Measurements from ENCODE around the gene C1orf226. TPM values are rescaled to one million over a fixed set of nuclear protein-coding genes. Genes with fewer than 3 reads are reported as not detected.
"Not testable (repeated sequence)": the region's sequence is repeated elsewhere in the genome, so short reads cannot be mapped to it uniquely, and the experiment has no call there.

Gene C1orf226
- polyA plus RNA-seq, 6 donors from 2014 or later = not detected

DNA sequence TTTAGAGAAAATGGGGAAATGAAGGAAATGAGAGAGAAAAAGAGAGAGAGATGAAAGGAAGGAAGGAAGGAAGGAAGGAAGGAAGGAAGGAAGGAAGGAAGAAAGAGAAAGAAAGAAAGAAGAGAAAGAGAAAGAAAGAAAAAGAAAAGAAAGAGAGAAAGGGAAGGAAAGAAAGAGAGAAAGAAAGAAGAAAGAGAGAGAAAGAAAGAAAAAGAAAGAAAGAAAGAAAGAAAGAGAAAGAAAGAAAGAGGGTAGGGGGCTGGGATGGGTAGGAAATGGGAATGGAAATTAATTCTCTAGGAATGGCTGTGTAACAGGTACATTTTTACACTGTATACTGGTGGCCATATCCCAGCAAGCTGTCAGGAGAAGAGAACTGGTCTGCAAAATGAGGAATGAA is 34.7 kb downstream of the C1orf226 start:
- DNase-seq (no peak), ATAC-seq (ENCODE audit: low read depth in 2 of 2) (no peak)
- no peaks in the 10 kb centered on the region for H3K4me1 Mint-ChIP-seq
- H3K36me3 Mint-ChIP-seq = no peaks in the 10 kb centered on the region
- H3K9me3 Mint-ChIP-seq = no peaks in the 10 kb centered on the region
- no peak overlapping the region for H3K27ac Mint-ChIP-seq
- H3K4me3 Mint-ChIP-seq = no peak overlapping the region
- peaks cover 19 to 31% (median 23%) of the 10 kb centered on the region in 3 donors for H3K27me3 Mint-ChIP-seq

DNA sequence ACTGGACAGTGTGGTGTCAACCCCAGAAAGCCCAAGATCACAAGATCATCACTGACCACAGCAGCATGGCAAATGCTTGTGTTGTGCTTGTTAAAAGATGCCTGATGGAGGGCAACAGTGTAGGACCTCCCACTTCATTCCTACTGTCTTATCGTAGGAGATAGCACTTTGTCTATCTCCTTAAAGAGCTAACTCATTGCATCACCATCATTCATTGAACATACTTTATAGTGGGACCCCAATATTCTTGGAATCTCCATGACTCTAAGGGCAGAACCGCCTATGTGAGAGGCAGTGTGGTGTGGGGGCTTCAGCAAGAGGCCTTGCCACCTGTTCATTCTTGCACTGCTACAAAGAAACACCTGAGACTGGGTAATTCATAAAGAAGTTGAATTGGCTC is 35.4 kb downstream of the C1orf226 start:
- H3K4me3 Mint-ChIP-seq = no peak overlapping the region
- ATAC-seq (ENCODE audit: low read depth in 2 of 2) = no peak
- no peaks in the 10 kb centered on the region for H3K36me3 Mint-ChIP-seq
- peaks cover 13 to 24% (median 16%) of the 10 kb centered on the region in 3 donors for H3K27me3 Mint-ChIP-seq
- no peaks in the 10 kb centered on the region for H3K9me3 Mint-ChIP-seq
- H3K27ac Mint-ChIP-seq = no peak overlapping the region
- H3K4me1 Mint-ChIP-seq = peaks cover 0 to 6% (median under 1%) of the 10 kb centered on the region in 3 donors
- DNase-seq = no peak

DNA sequence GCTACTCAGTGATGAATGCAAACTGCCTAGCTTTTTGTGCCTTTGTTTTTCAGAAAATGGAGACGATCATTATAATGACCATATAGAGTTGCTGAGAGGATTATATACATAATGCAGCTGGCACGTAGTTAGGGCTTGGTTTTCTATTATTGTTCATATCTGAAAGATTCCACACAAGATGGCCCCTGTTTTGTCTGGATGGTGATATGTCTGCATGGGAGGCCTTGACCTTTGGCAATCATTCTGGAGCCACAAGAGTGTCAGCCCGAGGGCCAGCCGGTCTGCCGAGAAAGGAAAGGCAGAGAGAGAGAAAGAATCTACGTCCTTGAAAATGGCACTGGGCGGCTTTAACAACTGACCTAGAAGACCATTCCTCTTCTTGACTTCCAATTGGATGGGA is 36.1 kb downstream of the C1orf226 start:
- no peak for DNase-seq
- Mint-ChIP-seq H3K9me3 (no peaks in the 10 kb centered on the region), H3K4me1 (peaks cover 0 to 9% (median 2%) of the 10 kb centered on the region in 3 donors), H3K27me3 (peaks cover 11 to 17% (median 12%) of the 10 kb centered on the region in 3 donors), H3K36me3 (no peaks in the 10 kb centered on the region), H3K4me3 (no peak overlapping the region), H3K27ac (no peak overlapping the region)
- no peak for ATAC-seq (ENCODE audit: low read depth in 2 of 2)

DNA sequence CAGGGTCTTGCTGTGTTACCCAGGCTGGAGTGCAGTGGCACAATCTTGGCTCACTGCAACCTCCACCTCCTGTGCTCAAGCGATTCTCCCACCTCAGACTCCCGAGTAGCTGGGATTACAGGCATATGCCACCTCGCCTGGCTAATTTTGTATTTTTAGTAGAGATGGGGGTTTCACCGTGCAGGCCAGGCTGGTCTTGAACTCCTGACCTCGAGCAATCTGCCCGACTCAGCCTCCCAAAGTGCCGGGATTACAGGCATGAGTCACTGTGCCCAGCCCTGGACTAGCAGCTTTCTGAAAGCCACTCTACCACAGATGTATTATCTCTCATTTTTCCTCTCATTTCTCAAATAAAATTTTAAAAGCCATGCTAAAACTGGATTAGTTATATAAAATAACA is 37.1 kb downstream of the C1orf226 start:
- Mint-ChIP-seq H3K27ac (peak overlapping the region in 1 of 6 donors; percentile 48), H3K4me1 (peaks cover under 1 to 18% (median 8%) of the 10 kb centered on the region in 3 donors), H3K27me3 (peaks cover 9 to 17% (median 13%) of the 10 kb centered on the region in 3 donors)
- not testable (repeated sequence) for H3K9me3 Mint-ChIP-seq; H3K36me3 Mint-ChIP-seq; DNase-seq; H3K4me3 Mint-ChIP-seq; ATAC-seq (ENCODE audit: low read depth in 2 of 2)

DNA sequence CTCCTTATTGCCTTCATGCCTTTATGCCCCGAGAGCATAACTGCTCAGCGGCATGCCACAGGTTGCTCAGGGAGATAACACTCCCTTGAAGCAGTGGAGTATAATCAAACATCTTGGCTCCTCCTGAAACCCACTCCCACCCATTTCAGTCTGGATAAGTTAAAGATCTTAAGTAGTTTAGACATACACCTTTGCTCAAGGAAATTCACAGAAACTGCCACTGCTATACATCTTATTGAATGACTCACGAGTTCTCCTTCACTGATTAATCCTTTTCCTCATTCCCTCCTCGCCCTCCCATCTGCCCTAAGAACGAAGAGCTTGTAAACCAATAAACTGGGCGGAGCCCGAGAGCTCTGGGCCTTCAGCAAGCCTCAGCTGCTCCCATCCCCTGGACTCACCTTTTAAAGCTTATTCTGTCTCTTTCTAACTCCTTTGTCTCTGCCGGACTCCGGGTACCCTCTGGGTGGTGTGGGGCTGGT is 38.0 kb downstream of the C1orf226 start:
- not testable (repeated sequence) for ATAC-seq (ENCODE audit: low read depth in 2 of 2); DNase-seq; H3K9me3 Mint-ChIP-seq; H3K27ac Mint-ChIP-seq; H3K36me3 Mint-ChIP-seq
- peaks cover 4 to 22% (median 10%) of the 10 kb centered on the region in 3 donors for H3K4me1 Mint-ChIP-seq
- H3K4me3 Mint-ChIP-seq = peak overlapping the region in 1 of 8 donors; percentile 54
- peaks cover 13 to 19% (median 14%) of the 10 kb centered on the region in 3 donors for H3K27me3 Mint-ChIP-seq

DNA sequence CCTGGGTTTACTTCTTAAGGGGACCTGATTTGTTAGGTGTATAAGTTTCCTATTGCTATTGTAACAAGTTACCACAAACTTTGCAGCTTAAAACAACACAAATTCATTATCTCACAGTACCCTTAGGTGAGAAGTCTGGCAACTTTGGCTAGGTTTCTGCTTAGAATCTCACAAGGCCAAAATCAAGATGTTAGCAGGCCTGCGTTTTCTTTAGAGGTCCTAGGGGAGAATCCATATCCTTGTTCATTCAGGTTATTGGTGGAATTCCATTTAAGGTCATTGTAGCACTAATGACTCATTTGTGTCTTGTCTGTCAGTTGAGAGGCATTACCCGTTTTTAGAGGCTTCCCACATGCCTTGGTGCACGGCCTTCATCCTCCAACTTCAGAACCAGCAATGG is 38.6 kb downstream of the C1orf226 start:
- DNase-seq (no peak), ATAC-seq (ENCODE audit: low read depth in 2 of 2) (no peak)
- H3K9me3 Mint-ChIP-seq = peaks cover 0 to 2% (median 0%) of the 10 kb centered on the region in 7 donors
- H3K4me3 Mint-ChIP-seq = no peak overlapping the region
- no peak overlapping the region for H3K27ac Mint-ChIP-seq
- peaks cover 4 to 22% (median 10%) of the 10 kb centered on the region in 3 donors for H3K4me1 Mint-ChIP-seq
- H3K27me3 Mint-ChIP-seq = peaks cover 13 to 21% (median 20%) of the 10 kb centered on the region in 3 donors
- no peaks in the 10 kb centered on the region for H3K36me3 Mint-ChIP-seq

DNA sequence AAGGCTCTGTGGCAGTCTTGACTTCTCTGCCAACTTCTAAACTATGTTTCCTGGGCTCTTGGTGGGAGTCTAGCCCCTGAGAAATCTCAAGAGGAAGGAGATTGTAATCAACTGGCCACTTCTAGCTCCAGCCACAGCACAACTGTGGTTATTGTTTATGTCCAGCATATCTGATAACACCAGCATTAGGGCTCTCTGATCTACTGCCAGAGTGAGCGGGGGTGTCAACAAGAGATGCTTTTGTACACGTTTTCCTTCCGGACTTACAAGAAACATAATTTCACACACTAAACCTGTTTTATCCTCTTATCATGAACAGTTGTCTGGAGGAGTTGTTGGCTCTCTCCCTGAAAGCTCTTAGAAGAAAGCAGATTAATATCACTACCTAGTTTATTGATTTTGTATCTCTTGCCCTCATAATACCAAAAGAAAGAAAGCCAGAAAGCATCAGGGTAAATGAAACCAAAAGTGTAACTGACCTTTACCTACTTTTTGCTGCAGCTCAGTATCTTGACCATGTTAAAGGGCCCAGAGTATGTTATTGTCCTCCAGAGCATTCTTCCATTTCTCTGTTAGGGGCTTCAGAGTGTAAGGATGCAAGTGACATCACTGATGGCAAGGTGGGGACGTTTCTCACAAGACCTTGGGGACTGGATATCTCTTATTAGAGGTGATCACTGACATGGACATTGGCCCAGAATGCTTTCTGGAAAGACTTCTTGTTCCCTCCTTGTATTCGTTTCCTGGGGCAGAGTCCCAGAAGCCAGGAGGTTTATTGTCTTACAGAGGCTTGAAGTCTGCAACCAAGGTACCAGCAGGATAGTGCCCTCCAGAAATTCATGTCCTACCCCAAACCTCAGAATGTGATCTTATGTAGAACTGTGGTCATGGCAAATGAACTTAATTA is 40.0 kb downstream of the C1orf226 start:
- peaks cover 0 to 4% (median 0%) of the 10 kb centered on the region in 7 donors for H3K9me3 Mint-ChIP-seq
- H3K27me3 Mint-ChIP-seq = peaks cover 13 to 31% (median 13%) of the 10 kb centered on the region in 3 donors
- no peak overlapping the region for H3K4me3 Mint-ChIP-seq
- no peak for DNase-seq
- ATAC-seq (ENCODE audit: low read depth in 2 of 2) = no peak
- peaks cover 4 to 22% (median 10%) of the 10 kb centered on the region in 3 donors for H3K4me1 Mint-ChIP-seq
- no peaks in the 10 kb centered on the region for H3K36me3 Mint-ChIP-seq
- H3K27ac Mint-ChIP-seq = no peak overlapping the region

DNA sequence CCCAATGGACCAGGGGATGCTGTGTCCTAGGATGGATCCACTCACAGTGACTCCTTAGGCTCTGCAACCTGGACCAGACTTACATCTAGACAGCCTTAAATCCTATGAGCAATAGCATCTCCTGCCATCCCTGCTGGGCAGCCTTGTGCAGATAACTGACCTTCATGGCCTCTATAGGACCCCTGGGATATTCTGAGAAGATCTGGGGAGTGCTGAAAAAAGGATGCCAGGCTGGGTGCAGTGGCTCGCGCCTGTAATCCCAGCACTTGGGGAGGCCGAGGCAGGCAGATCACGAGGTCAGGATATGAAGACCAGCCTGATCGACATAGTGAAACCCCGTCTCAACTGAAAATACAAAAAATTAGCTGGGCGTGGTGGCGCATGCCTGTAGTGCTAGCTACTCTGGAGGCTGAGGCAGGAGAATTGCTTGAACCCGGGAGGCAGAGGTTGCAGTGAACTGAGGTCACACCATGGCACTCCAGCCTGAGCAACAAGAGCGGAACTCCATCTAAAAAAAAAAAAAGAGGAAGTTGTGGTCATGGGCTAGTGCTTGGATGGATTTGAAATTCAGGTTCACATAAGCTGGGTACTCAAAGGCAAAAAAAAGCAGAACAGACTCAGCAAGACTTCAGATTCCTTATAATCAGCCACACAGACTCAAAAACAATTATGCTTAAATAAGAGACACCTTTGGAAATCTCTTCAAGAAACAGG is 41.3 kb downstream of the C1orf226 start:
- no peaks in the 10 kb centered on the region for H3K36me3 Mint-ChIP-seq
- DNase-seq (peak; percentile 8), ATAC-seq (ENCODE audit: low read depth in 2 of 2) (peak; percentile 25 to 51)
- peaks cover 5 to 25% (median 13%) of the 10 kb centered on the region in 3 donors for H3K27me3 Mint-ChIP-seq
- H3K9me3 Mint-ChIP-seq = peaks cover 0 to 4% (median 0%) of the 10 kb centered on the region in 7 donors
- no peak overlapping the region for H3K27ac Mint-ChIP-seq
- H3K4me3 Mint-ChIP-seq = peak overlapping the region in 1 of 8 donors; percentile 11
- peaks cover 4 to 22% (median 10%) of the 10 kb centered on the region in 3 donors for H3K4me1 Mint-ChIP-seq

DNA sequence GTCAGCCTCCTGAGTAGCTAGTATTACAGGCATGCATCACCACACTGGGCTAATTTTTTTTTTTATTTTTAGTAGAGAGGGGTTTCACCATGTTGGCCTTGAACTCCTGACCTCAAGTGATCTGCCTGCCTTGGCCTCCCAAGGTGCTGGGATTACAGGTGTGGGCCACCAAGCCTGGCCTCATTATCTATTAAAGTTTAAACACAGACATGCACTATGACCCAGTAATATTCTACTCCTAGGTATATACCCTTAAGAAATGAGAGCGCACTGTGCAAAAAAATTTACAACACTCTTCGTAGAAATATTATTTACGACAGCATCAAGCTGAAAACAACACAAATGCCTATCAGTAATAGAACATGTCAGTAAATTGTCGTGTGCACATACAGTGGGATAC is 49.1 kb downstream of the C1orf226 start:
- no peak for DNase-seq
- Mint-ChIP-seq H3K36me3 (no peaks in the 10 kb centered on the region), H3K4me3 (no peak overlapping the region), H3K27me3 (peaks cover 0 to 9% (median 5%) of the 10 kb centered on the region in 3 donors), H3K27ac (no peak overlapping the region), H3K9me3 (peaks cover 0 to 9% (median 2%) of the 10 kb centered on the region in 7 donors), H3K4me1 (no peaks in the 10 kb centered on the region)
- no peak for ATAC-seq (ENCODE audit: low read depth in 2 of 2)

DNA sequence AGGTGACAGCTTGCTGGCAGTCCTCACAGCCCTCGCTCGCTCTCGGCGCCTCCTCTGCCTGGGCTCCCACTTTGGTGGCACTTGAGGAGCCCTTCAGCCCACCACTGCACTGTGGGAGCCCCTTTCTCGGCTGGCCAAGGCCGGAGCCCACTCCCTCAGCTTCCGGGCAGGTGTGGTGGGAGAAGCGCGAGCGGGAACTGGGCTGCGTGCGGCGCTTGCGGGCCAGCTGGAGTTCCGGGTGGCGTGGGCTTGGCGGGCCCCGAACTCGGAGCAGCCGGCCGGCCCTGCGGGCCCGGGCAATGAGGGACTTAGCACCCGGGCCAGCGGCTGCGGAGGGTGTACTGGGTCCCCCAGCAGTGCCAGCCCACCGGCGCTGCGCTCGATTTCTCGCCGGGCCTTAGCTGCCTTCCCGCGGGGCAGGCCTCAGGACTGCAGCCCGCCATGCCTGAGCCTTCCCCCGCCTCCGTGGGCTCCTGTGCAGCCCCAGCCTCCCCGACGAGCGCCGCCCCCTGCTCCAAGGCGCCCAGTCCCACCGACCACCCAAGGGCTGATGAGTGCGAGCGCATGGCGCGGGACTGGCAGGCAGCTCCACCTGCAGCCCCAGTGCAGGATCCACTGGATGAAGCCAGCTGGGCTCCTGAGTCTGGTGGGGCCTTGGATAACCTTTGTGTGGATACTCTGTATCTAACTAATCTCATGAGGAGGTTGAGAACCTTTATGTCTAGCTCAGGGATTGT is 51.6 kb downstream of the C1orf226 start:
- H3K4me1 Mint-ChIP-seq; ATAC-seq (ENCODE audit: low read depth in 2 of 2); DNase-seq; H3K27ac Mint-ChIP-seq; H3K9me3 Mint-ChIP-seq; H3K36me3 Mint-ChIP-seq; H3K27me3 Mint-ChIP-seq; H3K4me3 Mint-ChIP-seq: not testable (repeated sequence)
